NCI-H460 (cell line): Measurements from ENCODE around the gene MORN1. TPM values are rescaled to one million over a fixed set of nuclear protein-coding genes. Genes with fewer than 3 reads are reported as not detected.
"Not testable (repeated sequence)": the region's sequence is repeated elsewhere in the genome, so short reads cannot be mapped to it uniquely, and the experiment has no call there.

Experiments
- DNase-seq: peaks from one replicate; pipeline ENCODE4 v3.0.0-alpha.2; 2016; ENCODE audit warnings: low read depth; ENCODE audit errors: extremely low read depth
- total RNA-seq: library from RNA; depleted of rRNA; stranded (reverse); fragments of >200 nt; shearing (Covaris generic); gene quantifications from 2 replicates; pipeline ENCODE4 v1.2.3, GENCODE V29; 2014

Gene MORN1
- total RNA-seq, 1 experiment from 2014 or later: 12.2 TPM

DNA sequence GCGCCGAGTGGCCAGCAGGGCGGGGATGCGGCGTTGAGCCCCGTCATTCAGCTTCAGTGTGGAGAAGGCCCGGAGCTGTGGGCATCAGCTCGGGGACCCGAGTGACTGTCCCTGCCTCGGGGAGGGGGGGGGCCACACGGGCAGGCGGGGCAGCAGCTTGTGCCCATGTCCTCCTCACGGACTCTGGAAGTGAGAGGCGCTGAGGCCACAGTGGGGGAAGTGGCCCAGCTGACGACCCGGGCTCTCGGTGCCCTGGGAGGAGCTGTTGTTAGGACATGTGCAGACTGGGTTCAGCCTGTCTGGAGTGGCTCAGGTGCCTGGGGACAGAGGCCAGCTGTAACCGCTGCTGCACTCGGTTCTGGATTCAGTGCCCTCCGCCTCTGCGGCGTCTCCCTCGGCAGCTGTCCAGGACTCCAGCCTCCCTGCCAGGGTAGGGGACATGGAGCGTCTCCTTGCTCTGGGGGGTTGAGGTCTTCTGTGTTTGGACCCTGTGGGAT, 92.2 kb downstream of the MORN1 start:
- no peak for DNase-seq

- no peak for DNase-seq
These were observed 92.7 kb downstream of the MORN1 start for GRCh38 chr1:2298685-2299084.

DNA sequence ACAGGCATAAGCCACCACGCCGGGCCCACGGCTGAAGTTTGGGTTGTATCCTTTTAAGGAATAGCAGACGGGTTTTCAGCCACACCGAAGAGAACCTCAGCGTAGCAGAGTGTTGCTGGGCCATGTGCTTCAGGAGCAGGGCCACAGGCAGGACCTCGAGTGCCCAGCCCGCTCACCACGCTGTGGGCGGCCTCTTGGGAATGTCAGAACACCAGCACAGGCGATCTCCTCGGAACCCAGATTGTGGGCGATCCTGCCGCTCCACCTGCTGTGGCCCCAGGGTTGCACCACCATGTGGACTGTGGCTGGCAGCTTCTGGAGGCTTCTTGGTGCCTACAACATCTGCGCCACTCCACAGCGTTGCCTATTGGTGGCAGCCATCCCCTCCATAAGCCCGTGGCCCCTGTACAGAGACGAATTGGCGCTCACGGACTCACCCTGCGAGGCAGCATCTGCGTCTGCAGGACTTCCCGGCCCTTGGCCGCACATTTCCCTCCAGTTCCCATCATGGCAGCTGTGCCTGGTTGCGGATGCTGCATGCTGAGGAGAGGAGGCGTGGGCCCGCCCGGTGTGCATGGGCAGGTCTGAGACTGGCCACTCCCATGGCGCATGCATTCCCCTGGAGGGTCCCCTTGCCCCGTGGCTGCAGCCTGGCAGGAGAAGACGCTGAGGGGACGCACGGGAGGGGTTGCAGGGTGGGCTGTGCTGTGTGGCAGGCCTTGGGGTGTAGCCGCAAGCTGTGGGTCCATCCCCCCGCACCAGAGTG, 93.9 kb downstream of the MORN1 start:
- no peak for DNase-seq

DNA sequence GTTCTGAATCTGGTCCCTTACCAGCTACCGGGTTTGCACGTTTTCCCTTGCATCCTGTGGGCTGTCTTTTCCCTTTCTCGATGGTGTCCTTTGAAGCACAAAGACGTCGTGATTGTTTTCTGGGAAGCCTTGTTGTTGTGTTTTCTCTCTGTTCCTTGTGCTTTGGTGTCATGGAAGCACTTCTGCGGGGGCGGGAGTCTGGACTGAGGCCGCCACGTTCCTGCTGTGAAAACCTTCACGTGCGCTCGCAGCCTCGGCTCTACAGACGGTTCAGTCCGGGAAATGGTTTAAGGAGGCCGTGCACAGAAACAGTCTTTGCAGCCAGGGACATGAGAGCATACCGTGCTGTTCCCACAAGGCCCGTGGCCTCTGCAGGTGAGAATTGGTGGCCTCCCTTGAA, 94.7 kb downstream of the MORN1 start:
- DNase-seq: no peak

GRCh38 chr1:2296211-2296610, 95.1 kb downstream of the MORN1 start:
- not testable (repeated sequence) for DNase-seq

DNA sequence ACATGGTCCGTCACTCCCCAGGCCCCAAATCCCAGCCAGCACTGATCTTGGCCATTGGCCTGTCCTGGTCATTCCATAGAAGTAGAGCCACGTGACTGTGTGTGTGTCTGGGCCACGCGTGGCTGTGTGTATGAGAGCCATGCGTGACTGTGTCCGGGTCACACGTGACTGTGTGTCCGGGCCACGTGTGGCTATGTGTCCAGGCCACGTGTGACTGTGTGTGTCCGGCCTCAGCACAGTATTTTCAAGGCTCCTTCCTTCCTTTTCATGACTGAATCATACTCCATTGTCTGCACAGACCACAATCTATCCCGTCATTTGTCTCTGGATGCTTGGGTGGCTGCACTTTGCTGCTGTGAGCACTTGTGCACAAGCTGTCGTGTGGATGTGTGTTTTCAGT, 95.8 kb downstream of the MORN1 start:
- DNase-seq: no peak

- no peak for DNase-seq
These were observed 96.7 kb downstream of the MORN1 start for GRCh38 chr1:2294725-2295078.

DNA sequence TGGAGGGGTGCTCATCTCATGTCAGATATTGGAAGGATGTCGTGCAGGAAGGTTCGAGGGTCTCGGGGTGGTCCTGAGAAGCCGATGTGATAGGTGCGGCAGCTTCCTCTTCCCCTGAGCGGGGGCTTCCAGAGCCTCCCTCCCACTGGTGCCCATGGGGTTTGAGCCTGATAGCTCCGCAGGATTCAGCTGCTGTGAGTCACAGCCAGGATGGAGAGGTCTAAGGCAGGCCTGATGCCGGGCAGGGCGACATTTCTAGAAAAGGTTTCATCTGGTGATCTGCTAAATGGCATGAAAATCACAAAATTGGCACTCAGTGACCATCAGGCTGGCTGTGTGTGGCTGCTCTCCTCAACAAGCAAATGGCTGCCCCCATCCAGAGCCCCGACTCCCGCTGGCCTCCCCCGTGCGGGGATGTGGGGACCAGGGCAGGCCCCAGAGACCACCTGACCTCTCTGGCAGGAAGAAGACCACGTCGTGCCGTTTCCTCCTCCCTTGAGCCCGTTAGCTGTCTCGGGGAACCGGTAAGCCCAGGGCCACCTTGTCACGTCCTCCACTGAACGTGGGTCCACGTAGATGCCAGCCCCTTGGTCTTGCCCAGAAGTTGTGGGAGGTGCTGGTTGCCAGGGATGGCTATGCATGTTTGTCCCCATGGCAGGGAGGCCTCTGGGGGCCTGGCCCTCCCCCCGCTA, 97.2 kb downstream of the MORN1 start:
- DNase-seq: no peak

DNA sequence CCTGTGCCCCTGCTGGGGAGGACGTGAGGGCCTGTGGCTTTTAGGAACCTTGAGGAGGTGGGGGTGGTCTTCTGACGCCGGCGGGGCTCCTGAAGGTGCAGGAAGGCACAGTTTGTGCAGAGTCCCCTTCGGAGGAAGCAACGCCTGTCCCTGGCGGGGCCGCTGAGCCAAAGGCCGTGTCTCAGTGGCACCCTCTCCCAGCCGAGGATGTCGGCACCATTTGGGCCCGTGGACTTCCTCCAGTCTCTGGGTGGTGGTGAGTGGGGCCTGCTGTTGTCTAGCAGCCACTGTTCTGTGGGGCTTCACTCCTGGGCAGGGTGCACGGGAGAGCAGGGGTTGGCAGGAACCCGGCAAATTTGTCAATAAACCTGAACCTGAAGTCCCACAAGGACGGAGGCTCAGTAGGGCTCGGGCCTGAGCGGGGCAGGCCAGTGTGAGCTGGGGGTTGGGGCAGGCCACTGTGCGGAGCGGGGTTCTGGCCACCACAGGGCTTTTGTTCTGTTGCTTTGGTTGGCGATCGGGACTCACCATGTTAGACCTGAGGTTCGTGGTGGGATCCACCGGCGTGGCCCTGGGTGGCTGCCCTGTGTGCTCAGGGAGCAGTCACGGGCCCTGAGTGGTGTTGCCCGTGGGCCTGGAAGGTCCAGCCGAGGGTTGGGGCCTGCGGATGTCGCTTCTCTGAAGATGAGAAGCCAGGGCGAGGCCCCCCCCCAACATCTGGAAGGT, 98.5 kb downstream of the MORN1 start:
- DNase-seq: no peak

DNA sequence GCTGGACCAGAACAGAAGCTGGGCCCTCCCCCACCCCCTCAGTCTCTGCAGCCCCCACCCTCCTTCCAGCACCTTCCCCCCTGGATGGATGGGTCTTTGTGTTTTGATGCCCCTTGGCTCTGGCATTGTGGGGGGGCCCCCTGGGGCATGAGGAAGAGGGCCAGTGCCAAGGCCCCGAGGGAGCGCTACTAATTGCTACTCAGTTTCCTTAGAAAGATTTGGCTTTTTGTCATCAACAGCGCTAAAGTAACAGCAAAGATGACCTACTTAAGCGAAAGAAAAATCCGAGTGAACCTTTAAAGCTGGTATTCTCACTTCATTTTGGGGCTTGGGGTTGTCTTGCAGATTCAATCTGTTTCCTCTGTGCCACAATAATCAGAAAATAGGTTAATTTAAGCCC, 99.8 kb downstream of the MORN1 start:
- no peak for DNase-seq

DNA sequence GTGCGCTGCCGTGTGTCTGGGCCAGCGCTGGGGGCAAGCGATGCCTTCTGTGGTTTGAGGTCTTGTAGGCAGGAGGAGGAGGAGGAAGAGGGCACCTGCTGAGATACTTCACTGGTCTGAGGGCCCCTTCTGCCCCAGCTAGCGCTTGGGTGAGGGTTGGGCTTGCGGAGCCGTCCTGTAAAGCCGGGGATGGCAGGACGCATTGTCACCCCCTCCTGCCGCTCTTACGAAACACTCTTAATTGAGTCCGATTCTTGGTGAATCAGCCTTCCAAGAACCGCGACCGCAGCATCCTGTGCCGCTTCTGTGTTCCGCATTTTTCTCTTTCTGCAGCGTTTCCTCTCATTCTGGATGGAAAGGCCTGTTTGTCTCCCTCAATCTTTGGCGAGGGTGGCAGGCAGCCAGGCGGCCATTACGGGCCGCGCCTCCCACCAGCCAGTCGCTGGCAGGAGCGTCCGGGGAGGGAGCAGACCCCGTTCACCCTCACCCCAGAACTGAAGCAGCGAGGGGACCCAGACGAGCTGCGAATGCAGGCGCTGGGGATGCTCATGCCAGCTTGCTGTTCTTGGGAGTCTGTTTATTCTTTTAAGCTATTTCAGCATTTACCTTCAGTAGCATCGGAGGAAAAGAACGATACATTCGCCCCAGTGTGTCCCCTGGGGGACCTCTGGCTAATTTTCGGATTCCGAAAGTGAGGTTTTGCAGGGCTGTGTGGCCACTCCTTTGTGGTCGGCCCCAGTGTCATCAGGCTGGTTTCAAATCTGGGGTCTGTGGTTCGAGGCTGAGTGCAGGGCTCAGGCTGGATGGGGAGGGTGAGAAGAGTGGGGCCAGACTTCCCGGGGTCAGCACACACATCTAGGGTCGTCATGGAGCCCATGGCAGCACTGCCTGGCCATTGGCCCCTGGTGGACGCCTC, 100.5 kb downstream of the MORN1 start:
- DNase-seq: no peak

DNA sequence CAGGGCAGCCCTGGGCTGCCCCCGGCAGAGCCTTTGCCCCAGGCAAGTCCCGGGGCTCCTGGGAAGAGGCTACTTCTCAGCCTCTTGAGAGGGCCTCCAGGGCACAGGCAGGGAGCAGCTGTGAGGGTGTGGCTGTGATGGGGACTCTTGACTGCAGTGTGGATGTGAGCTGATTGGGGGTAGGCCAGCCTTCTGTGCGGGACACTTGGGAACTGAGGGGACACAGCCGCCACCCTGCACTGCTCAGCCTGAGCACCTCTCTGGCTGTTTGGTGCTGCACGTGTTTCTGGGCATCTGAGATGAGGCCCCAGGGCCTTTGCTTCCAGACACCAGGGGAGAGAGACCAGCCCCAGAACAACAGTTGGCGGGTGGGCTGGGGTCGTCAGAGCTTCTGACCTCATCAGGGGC, 101.2 kb downstream of the MORN1 start:
- DNase-seq: no peak

GRCh38 chr1:2289607-2290006, 101.7 kb downstream of the MORN1 start:
- no peak for DNase-seq

DNA sequence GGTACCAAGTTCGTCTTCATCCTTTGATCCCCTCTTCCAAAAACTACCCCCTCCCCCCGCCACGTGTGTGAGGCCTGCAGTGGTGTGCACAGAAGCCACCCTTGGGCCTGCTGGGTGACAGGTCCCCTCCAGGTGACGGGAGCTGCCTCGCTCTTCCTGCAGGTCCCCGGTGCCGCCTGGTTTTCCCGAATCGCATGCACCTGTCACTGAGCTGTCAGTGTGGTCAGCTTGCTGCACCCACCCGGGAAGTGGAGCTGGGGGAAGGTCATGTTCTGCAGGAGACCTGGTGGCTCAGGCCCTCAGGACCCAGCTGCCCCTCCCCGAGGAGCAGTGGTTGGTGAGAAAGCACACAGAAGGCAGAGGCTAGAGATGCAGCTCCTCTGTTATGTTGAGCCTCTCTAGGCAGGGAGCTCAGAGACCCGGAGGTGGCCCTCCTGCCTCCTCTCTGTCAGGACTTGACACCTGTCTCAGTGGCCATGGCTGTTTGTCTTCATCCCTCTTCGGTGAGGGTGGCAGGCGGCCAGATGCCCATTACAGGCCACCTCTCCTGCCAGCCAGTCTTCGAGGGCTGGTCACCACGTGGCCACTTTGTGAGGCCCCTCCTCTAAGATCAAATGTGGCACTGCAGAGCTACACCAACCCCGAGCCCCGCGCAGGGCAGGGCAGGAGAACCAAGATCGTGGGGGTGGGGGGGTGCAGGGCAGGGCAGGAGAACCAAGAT, 102.4 kb downstream of the MORN1 start:
- DNase-seq: no peak

DNA sequence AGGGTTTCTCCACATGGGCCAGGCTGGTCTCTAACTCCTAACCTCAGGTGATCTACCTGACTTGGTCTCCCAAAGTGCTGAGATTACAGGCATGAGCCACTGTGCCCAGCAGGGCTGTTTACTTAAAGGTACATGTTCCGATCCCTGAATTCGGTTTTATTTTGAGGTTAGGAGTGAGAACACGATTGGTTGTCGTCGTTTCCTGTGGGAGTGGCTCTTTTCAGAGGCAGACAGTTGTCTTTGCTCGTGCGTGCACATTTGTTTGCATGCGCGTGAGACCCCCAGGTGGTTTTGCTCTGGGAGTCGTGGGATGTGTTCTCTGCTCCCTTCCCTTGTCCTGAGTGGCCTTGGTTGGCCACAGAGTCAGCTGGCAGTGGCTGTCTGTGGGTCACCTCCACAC, 103.0 kb downstream of the MORN1 start:
- DNase-seq: no peak

DNA sequence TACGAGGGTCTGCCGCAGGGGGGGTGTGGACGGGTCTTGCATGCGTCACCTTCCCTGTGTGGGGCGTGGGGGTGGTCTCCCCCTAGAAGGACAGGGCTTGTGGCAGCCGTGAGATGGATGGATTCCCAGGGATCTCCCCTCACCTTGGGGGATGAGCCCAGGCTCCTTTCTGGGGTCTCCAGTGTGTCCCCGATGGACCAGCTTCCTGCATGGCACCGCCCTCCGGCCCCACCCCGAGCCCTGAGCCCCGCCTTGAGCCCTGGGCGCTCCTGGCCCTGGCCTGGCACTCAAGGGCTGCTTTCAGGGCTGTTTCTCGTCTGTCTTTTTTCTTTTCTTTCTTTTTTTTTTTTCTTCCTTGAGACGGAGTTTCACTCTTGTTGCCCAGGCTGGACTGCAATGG, 103.7 kb downstream of the MORN1 start:
- DNase-seq: no peak

- no peak for DNase-seq
These were observed 104.4 kb downstream of the MORN1 start for GRCh38 chr1:2286923-2287322.

GRCh38 chr1:2284932-2285331, 106.4 kb downstream of the MORN1 start:
- DNase-seq: no peak

- no peak for DNase-seq
These were observed 107.1 kb downstream of the MORN1 start for GRCh38 chr1:2283991-2284895.
